ENCODE results near the gene CALN1.

CALN1 gene

GRCh38 chr7:71987200-71987767, 424.9 kb downstream of the CALN1 start:
- H3K4me3 ChIP-seq (ENCODE audit: low read length), result no peak overlapping the region
- no peak for DNase-seq (ENCODE audit: low read depth)
- no peak for TF ChIP-seq CTCF (IDR thresholded peaks at IDR 0.05; ENCODE audit: insufficient read depth, low read depth, low read length, missing control alignments)

- TF ChIP-seq CTCF (IDR thresholded peaks at IDR 0.05; ENCODE audit: insufficient read depth, low read depth, low read length, missing control alignments), result no peak
- no peak for DNase-seq (ENCODE audit: low read depth)
- no peak overlapping the region for H3K4me3 ChIP-seq (ENCODE audit: low read length)
Observed at GRCh38 chr7:71984348-71984747, 427.8 kb downstream of the CALN1 start.

- no peak overlapping the region for H3K4me3 ChIP-seq (ENCODE audit: low read length)
- TF ChIP-seq CTCF (IDR thresholded peaks at IDR 0.05; ENCODE audit: insufficient read depth, low read depth, low read length, missing control alignments), result no peak
- DNase-seq (ENCODE audit: low read depth), result no peak
Observed at GRCh38 chr7:71982851-71983250, 429.3 kb downstream of the CALN1 start.

- no peak for TF ChIP-seq CTCF (IDR thresholded peaks at IDR 0.05; ENCODE audit: insufficient read depth, low read depth, low read length, missing control alignments)
- DNase-seq (ENCODE audit: low read depth), result no peak
- H3K4me3 ChIP-seq (ENCODE audit: low read length), result no peak overlapping the region
Observed at GRCh38 chr7:71976645-71977044, 435.5 kb downstream of the CALN1 start.

GRCh38 chr7:71974611-71975010, 437.5 kb downstream of the CALN1 start:
- no peak overlapping the region for H3K4me3 ChIP-seq (ENCODE audit: low read length)
- no peak for DNase-seq (ENCODE audit: low read depth)
- TF ChIP-seq CTCF (IDR thresholded peaks at IDR 0.05; ENCODE audit: insufficient read depth, low read depth, low read length, missing control alignments), result no peak

GRCh38 chr7:71972534-71972933, 439.6 kb downstream of the CALN1 start:
- no peak overlapping the region for H3K4me3 ChIP-seq (ENCODE audit: low read length)
- DNase-seq (ENCODE audit: low read depth), result no peak
- TF ChIP-seq CTCF (IDR thresholded peaks at IDR 0.05; ENCODE audit: insufficient read depth, low read depth, low read length, missing control alignments), result no peak

- no peak overlapping the region for H3K4me3 ChIP-seq (ENCODE audit: low read length)
- no peak for TF ChIP-seq CTCF (IDR thresholded peaks at IDR 0.05; ENCODE audit: insufficient read depth, low read depth, low read length, missing control alignments)
- DNase-seq (ENCODE audit: low read depth), result no peak
Observed at GRCh38 chr7:71970725-71971124, 441.4 kb downstream of the CALN1 start.
